HG03432 (cell line): ENCODE data around the gene TOX4.

Experiments
- ATAC-seq: cut with Tn5 transposase; IDR thresholded peaks from one replicate; pipeline ENCODE4 v1.9.1; 2021; ENCODE audit warnings: mild to moderate bottlenecking, moderate library complexity; ENCODE audit not compliant: unreplicated experiment

Gene TOX4

GRCh38 chr14:21501568-21501967, 24.6 kb downstream of the TOX4 start:
- ATAC-seq = no peak

- no peak for ATAC-seq
Observed at GRCh38 chr14:21503376-21503775, 26.4 kb downstream of the TOX4 start.

- ATAC-seq = peak; percentile 89
Observed at GRCh38 chr14:21505012-21505553, 28.1 kb downstream of the TOX4 start.

GRCh38 chr14:21506557-21506956, 29.6 kb downstream of the TOX4 start:
- ATAC-seq = no peak

GRCh38 chr14:21509432-21510143, 32.6 kb downstream of the TOX4 start:
- ATAC-seq = no peak

GRCh38 chr14:21510735-21511657, 34.0 kb downstream of the TOX4 start, which contains the start of gene METTL3:
Gene METTL3 (minus strand): TSS chr14:21511340. CDS start chr14:21511223, 117 bp downstream.
- ATAC-seq = peak; percentile 97

GRCh38 chr14:21514341-21514740, 37.3 kb downstream of the TOX4 start:
- no peak for ATAC-seq

- no peak for ATAC-seq
Observed at GRCh38 chr14:21518725-21519124, 41.7 kb downstream of the TOX4 start.

GRCh38 chr14:21520767-21521166, 43.8 kb downstream of the TOX4 start:
- ATAC-seq = no peak

GRCh38 chr14:21521501-21521900, 44.5 kb downstream of the TOX4 start:
- no peak for ATAC-seq

GRCh38 chr14:21523203-21523602, 46.2 kb downstream of the TOX4 start:
- ATAC-seq = no peak

- no peak for ATAC-seq
Observed at GRCh38 chr14:21524575-21525490, 47.8 kb downstream of the TOX4 start.

- no peak for ATAC-seq
Observed at GRCh38 chr14:21525571-21525961, 48.6 kb downstream of the TOX4 start.

- peak; percentile 65 for ATAC-seq
Observed at GRCh38 chr14:21525962-21526671, 49.1 kb downstream of the TOX4 start, which contains the start of gene SALL2. Gene SALL2 (minus strand): TSS chr14:21526346. CDS start chr14:21526127, 219 bp downstream.

- ATAC-seq = no peak
Observed at GRCh38 chr14:21526672-21527317, 49.8 kb downstream of the TOX4 start.

- no peak for ATAC-seq
Observed at GRCh38 chr14:21527318-21527679, 50.3 kb downstream of the TOX4 start.

- no peak for ATAC-seq
Observed at GRCh38 chr14:21528381-21529348, 51.7 kb downstream of the TOX4 start.

- ATAC-seq = no peak
Observed at GRCh38 chr14:21529515-21529914, 52.5 kb downstream of the TOX4 start.
